HL-60/S4 treated with retinoic acid at 250 ng/mL for 4 days and 3 days (cell line): ENCODE measurements around the gene RNU7-1.

ENCODE experiments used
- in situ Hi-C: fragments of 300-500 bp; cut with MboI; formaldehyde crosslinking; loops from 2 replicates; pipeline ENCODE4 v1.7.0; 2022; ENCODE audit warnings: low sequenced_read_pairs

The RNU7-1 gene

GRCh38 chr12:6963016-6963731 is 19.6 kb downstream of the RNU7-1 start:
- in situ Hi-C loops: no loop called here

- in situ Hi-C loops: no loop called here
Observed at GRCh38 chr12:6963791-6964413, 20.3 kb downstream of the RNU7-1 start.

- in situ Hi-C loops: no loop called here
Observed at GRCh38 chr12:6964605-6965025, 21.0 kb downstream of the RNU7-1 start.

DNA sequence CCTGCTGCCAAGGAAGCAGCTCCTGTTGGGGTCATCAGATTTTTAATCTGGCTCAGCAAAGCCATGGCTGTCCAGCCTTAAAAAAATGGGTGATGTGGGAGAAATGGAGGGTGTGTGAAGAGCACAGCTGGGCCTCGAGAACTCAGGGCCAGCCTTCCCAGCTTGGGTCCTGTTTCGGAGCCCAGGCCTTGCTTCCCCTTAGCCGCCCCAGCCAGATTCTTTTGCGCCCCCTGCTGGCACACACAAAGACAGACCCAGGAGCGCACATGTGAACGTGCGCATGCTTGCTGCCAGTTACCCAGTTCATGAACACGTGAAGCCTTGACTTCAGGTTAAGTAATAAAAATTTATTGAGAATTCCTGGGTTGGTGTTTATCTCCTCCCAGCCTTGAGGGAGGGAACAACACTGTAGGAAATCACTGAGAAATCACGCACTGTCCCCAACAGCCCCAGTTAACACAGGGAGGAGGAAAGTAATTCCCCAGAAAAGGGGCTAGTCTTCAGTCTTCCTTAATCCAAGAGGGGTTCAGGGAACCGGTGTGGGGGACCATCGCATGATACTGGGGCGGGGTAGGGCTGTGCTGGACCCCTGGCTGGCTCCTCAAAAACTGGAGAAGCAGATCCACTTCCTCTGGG is 21.5 kb downstream of the RNU7-1 start:
- in situ Hi-C loops: no loop called here

- in situ Hi-C loops: no loop called here
Observed at GRCh38 chr12:6965714-6966113, 22.1 kb downstream of the RNU7-1 start.

DNA sequence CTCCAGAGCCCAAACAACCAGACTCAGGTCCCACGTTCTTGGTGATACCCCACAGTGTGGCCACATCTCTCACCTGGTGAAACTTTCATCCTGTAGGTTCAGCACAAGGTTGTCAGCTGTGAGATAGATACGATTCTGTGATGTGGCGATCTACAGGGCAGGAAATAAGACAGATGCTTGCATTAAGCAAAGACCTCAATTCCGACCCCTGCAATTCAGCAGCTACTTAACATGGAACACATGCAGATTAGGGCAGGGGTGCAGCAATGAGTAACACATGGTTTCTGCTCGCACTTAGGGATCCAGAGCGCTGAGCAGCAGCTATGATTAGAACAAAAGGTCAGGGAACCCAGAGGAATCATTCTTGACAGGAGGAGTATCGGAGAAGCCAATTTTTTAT is 22.7 kb downstream of the RNU7-1 start:
- in situ Hi-C loops: no loop called here

- in situ Hi-C loops: no loop called here
Observed at GRCh38 chr12:6967651-6968100, 24.1 kb downstream of the RNU7-1 start.

- in situ Hi-C loops: no loop called here
Observed at GRCh38 chr12:6968426-6968825, 24.8 kb downstream of the RNU7-1 start.

GRCh38 chr12:6970096-6970527 is 26.5 kb downstream of the RNU7-1 start:
- in situ Hi-C loops: no loop called here

GRCh38 chr12:6974180-6974579 is 30.6 kb downstream of the RNU7-1 start:
- in situ Hi-C loops: no loop called here

- in situ Hi-C loops: no loop called here
Observed at GRCh38 chr12:6975297-6976032, 31.8 kb downstream of the RNU7-1 start.

DNA sequence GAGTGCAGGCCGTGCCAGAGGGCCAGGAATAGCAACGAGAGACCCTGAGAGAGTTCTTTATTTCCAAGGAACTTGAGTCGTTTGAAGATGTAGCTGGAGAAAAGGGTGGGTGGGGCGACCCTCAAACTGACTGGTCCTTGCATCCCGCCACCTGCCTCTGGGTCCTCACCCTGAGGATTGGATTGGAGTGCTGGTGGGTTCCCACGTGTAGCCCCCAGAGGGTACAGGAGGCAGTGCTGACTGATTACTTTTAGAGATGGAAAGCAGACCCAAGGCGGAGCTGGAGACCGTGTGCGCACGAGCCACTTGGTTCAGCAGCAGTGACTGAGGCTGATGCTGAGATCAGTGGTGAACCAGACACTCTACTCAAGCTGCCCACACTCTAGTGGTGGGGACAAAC is 34.0 kb downstream of the RNU7-1 start:
- in situ Hi-C loops: no loop called here

- in situ Hi-C loops: no loop called here
Observed at GRCh38 chr12:6978188-6978587, 34.6 kb downstream of the RNU7-1 start.

GRCh38 chr12:6978611-6979011 is 35.0 kb downstream of the RNU7-1 start:
- in situ Hi-C loops: no loop called here

DNA sequence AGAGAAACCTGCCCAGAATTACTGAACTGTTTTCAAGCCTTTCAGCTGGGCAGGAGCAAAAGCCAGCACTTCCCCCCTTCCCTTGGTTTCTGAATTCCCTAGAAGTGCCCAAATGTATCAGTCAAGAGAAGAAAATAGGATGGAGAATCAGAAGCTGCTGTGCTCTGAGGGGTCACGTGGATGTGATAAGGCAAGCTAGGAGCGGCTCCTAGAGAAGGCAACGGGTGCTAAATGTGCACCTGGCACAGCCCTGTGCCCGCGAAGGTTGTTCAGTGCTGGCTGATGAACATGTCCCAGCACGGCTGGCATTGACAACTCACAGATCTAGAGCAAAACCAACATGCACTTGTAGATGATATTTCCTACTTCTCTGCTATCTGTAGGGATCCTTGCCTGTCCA is 35.4 kb downstream of the RNU7-1 start:
- in situ Hi-C loops: no loop called here

DNA sequence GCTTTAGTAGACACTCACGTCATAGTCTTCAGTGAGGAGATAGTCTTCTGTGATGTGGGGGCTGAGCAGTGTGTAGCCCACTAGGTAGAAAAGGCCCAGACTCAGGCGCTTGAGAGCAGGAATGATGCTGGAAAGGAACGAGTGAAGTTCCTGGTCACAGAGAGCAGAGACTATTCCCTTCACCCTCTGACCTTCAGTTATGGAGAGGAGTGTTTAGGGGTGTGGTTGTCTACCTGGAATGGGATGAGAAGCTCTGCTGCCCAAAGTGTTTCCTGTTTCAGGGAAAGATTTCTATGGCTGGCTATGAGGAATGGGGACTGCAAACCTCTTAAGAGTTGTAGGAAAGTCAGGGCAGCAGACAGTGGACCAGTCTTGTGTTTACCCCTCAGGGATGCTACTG is 35.8 kb downstream of the RNU7-1 start:
- in situ Hi-C loops: no loop called here

GRCh38 chr12:6980075-6980474 is 36.5 kb downstream of the RNU7-1 start:
- in situ Hi-C loops: no loop called here

- in situ Hi-C loops: no loop called here
Observed at GRCh38 chr12:6980740-6981139, 37.1 kb downstream of the RNU7-1 start.

GRCh38 chr12:6981152-6982052 is 37.8 kb downstream of the RNU7-1 start:
- in situ Hi-C loops: no loop called here

DNA sequence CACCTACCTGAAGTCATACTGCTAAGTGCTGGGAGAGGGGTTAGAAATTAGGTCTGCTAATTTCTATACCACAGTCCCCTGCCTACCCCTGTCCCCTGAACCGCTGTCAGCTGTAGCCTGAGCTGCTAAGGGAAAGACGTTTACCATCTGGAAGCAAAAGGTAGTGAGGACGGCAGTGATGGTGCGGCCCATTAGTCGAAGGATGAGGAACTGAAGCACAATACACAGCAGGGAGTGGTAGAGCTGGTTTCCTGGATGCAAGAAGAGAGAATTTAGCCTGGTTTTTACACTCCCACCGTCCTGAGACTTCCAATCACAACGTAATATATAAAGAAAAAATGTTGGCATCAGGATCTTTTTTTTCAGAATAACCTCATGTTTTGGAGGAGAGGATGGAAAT is 38.9 kb downstream of the RNU7-1 start:
- in situ Hi-C loops: no loop called here
